Mesothelial cell of epicardium (in vitro differentiated cells): ENCODE measurements around the gene CYSLTR1. TPM values are rescaled to one million over a fixed set of nuclear protein-coding genes. Genes with fewer than 3 reads are reported as not detected.
"Not testable (repeated sequence)": the region's sequence is repeated elsewhere in the genome, so short reads cannot be mapped to it uniquely, and the experiment has no call there.

Experiments
- DNase-seq, 2 experiments: peaks; one replicate each; pipeline ENCODE4 v3.0.0; 2021; ENCODE audit warnings: low spot score in 2 of 2; ENCODE audit not compliant: unreplicated experiment in 2 of 2
- H3K27ac Mint-ChIP-seq: 2 replicates; pipeline ENCODE4 v1.8.0; 2021; ENCODE audit warnings: mixed read lengths
- H3K27me3 Mint-ChIP-seq: 2 replicates; pipeline ENCODE4 v1.8.0; 2021; ENCODE audit warnings: low read depth, mixed read lengths
- H3K36me3 Mint-ChIP-seq: 2 replicates; pipeline ENCODE4 v1.8.0; 2021; ENCODE audit warnings: mixed read lengths
- H3K4me1 Mint-ChIP-seq: 2 replicates; pipeline ENCODE4 v1.8.0; 2021; ENCODE audit warnings: mixed read lengths
- H3K4me3 Mint-ChIP-seq: 2 replicates; pipeline ENCODE4 v1.8.0; 2021; ENCODE audit warnings: mild to moderate bottlenecking, moderate library complexity, mixed read lengths
- H3K9me3 Mint-ChIP-seq: 2 replicates; pipeline ENCODE4 v1.8.0; 2021; ENCODE audit warnings: mixed read lengths
- CTCF ChIP-seq: fragments of 200-600 bp; sonication (generic); IDR thresholded peaks from one replicate; pipeline ENCODE4 v1.5.0; 2021; ENCODE audit warnings: antibody characterized with exemption; ENCODE audit not compliant: unreplicated experiment
- total RNA-seq: library from RNA; stranded (reverse); gene quantifications from 3 replicates; pipeline ENCODE4 v1.2.1, GENCODE V29; 2021

Gene CYSLTR1
- total RNA-seq, 1 donor from 2014 or later = 0.54 TPM

- Mint-ChIP-seq H3K36me3 (no peaks in the 10 kb centered on the region), H3K27ac (no peak overlapping the region), H3K4me1 (peaks cover 5% of the 10 kb centered on the region), H3K9me3 (peaks cover 49% of the 10 kb centered on the region), H3K27me3 (no peaks in the 10 kb centered on the region), H3K4me3 (no peak overlapping the region)
- no peak for TF ChIP-seq CTCF
- DNase-seq = no peak
These were observed 19.7 kb downstream of the CYSLTR1 start for GRCh38 chrX:78307665-78308064.

DNA sequence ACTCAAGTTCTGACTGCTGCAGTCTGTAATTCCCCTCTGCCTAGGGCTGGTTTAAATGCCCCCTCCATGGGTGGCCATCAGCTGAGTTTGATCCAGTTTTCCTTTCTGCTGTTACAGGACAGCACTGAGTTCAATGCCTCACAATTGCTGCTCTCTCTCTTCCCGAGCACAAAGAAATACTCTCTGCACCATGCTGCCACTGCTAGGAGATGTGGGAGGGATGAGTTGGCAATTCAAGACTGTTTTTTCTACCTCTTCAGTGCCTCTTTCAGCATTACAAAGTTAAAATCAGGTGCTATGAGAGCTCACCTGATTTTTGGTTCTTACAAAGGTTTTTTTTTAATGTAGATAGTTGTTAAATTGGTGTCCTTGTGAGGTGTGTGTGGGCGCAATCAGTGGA is 24.3 kb downstream of the CYSLTR1 start:
- Mint-ChIP-seq H3K27ac (no peak overlapping the region), H3K4me3 (no peak overlapping the region), H3K27me3 (no peaks in the 10 kb centered on the region), H3K9me3 (peaks cover 58% of the 10 kb centered on the region), H3K4me1 (peaks cover 5% of the 10 kb centered on the region), H3K36me3 (no peaks in the 10 kb centered on the region)
- no peak for TF ChIP-seq CTCF
- DNase-seq = no peak

DNA sequence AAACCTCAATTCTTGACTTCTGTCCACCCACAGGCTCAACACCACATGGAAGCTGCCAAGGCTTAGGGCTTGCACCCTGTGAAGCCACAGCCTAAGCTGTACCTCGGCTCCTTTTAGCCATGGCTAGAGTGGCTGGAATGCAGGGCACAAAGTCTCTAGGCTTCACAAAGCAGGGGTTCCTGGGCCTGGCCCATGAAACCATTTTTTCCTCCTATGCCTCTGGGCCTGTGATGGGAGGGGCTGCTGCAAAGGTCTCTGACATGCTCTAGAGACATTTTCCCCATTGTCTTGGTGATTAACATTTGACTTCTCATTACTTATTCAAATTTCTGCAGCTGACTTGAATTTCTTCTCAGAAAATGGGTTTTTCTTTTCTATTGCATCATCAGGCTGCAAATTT is 26.5 kb downstream of the CYSLTR1 start:
- DNase-seq, H3K27me3 Mint-ChIP-seq, H3K27ac Mint-ChIP-seq, H3K4me1 Mint-ChIP-seq, H3K36me3 Mint-ChIP-seq, H3K4me3 Mint-ChIP-seq: not testable (repeated sequence)
- H3K9me3 Mint-ChIP-seq = peaks cover 63% of the 10 kb centered on the region

GRCh38 chrX:78283511-78283910 is 43.9 kb downstream of the CYSLTR1 start:
- H3K4me3 Mint-ChIP-seq = no peak overlapping the region
- no peaks in the 10 kb centered on the region for H3K4me1 Mint-ChIP-seq
- no peaks in the 10 kb centered on the region for H3K27me3 Mint-ChIP-seq
- no peak overlapping the region for H3K27ac Mint-ChIP-seq
- TF ChIP-seq CTCF = no peak
- peaks cover 44% of the 10 kb centered on the region for H3K9me3 Mint-ChIP-seq
- H3K36me3 Mint-ChIP-seq = no peaks in the 10 kb centered on the region
- no peak for DNase-seq

GRCh38 chrX:78237127-78237526 is 90.3 kb downstream of the CYSLTR1 start:
- H3K27me3 Mint-ChIP-seq = no peaks in the 10 kb centered on the region
- H3K4me3 Mint-ChIP-seq = no peak overlapping the region
- no peaks in the 10 kb centered on the region for H3K4me1 Mint-ChIP-seq
- H3K27ac Mint-ChIP-seq = no peak overlapping the region
- H3K9me3 Mint-ChIP-seq = peaks cover 31% of the 10 kb centered on the region
- no peaks in the 10 kb centered on the region for H3K36me3 Mint-ChIP-seq
- no peak for TF ChIP-seq CTCF
- DNase-seq = no peak

DNA sequence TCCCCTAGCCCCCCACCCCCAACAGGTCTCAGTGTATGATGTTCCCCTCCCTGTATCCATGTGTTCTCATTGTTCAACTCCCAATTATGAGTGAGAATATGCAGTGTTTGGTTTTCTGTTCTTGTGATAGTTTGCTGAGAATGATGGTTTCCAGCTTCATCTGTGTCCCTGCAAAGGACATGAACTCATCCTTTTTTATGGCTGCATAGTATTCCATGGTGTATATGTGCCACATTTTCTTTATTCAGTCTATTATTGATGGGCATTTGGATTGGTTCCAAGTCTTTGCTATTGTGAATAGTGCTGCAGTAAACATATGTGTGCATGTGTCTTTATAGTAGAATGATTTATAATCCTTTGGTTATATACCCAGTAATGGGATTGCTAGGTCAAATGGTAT is 101.4 kb downstream of the CYSLTR1 start:
- H3K9me3 Mint-ChIP-seq = peaks cover 73% of the 10 kb centered on the region
- not testable (repeated sequence) for H3K4me3 Mint-ChIP-seq, DNase-seq, H3K27me3 Mint-ChIP-seq, H3K36me3 Mint-ChIP-seq, H3K4me1 Mint-ChIP-seq, H3K27ac Mint-ChIP-seq

Other genes starting within 250 kb of the CYSLTR1 start
- 243 to 269 TPM (median 259 TPM) in 3 replicates for gene PGK1, start 223.4 kb downstream of the CYSLTR1 start, total RNA-seq
- 14.6 to 15.9 TPM (median 15.7 TPM) in 3 replicates for gene TAF9B, start 188.0 kb downstream of the CYSLTR1 start, total RNA-seq